SK-N-SH treated with all-trans-retinoic acid at 6 μM for 48 hours (cell line): ENCODE measurements around the gene UBE2H.
A peak's percentile ranks its signal among the peaks of the same experiment; 100 is the strongest.

Experiments
- ATAC-seq: fragments of 200-7000 bp; cut with Tn5 transposase; 3 replicates; pipeline ENCODE4 v1.9.1; 2020; ENCODE audit warnings: mild to moderate bottlenecking, moderate library complexity
- ARNTL ChIP-seq: fragments of 450-650 bp; formaldehyde crosslinking; IDR thresholded peaks from 2 replicates; pipeline ENCODE4 v1.5.0; 2020; ENCODE audit warnings: low read depth, mild to moderate bottlenecking, moderate library complexity, borderline replicate concordance
- BACH2 ChIP-seq: fragments of 250-450 bp; sonication (Bioruptor Pico); IDR thresholded peaks from 2 replicates; pipeline ENCODE4 v1.9.0; 2021; ENCODE audit warnings: mild to moderate bottlenecking, borderline replicate concordance
- CREB5 ChIP-seq: fragments of 250-450 bp; sonication (Bioruptor Pico); IDR thresholded peaks from 2 replicates; pipeline ENCODE4 v1.5.1; 2020; ENCODE audit warnings: low read depth, mild to moderate bottlenecking, moderate library complexity
- CSRNP3 ChIP-seq: fragments of 250-450 bp; sonication (Bioruptor Pico); IDR thresholded peaks from 2 replicates; pipeline ENCODE4 v1.5.1; 2021; ENCODE audit warnings: mild to moderate bottlenecking, moderate library complexity
- ESRRG ChIP-seq: fragments of 250-450 bp; sonication (Bioruptor Pico); IDR thresholded peaks from 2 replicates; pipeline ENCODE4 v1.6.1; 2021; ENCODE audit warnings: mild to moderate bottlenecking
- GLIS3 ChIP-seq: fragments of 250-450 bp; sonication (Bioruptor Pico); IDR thresholded peaks from 2 replicates; pipeline ENCODE4 v1.5.0; 2020; ENCODE audit warnings: mild to moderate bottlenecking, moderate library complexity
- ISL1 ChIP-seq: fragments of 250-450 bp; sonication (Bioruptor Pico); IDR thresholded peaks from 2 replicates; pipeline ENCODE4 v2.1.2; 2022; ENCODE audit warnings: mild to moderate bottlenecking, moderate library complexity
- OSR1 ChIP-seq: fragments of 250-450 bp; sonication (Bioruptor Pico); IDR thresholded peaks from 2 replicates; pipeline ENCODE4 v1.8.0; 2022; ENCODE audit warnings: moderate library complexity, mild to moderate bottlenecking, inconsistent platforms
- PATZ1 ChIP-seq: fragments of 250-450 bp; sonication (Bioruptor Pico); IDR thresholded peaks from 2 replicates; pipeline ENCODE4 v1.8.0; 2020; ENCODE audit warnings: mild to moderate bottlenecking, moderate library complexity, borderline replicate concordance
- POU6F1 ChIP-seq: fragments of 250-450 bp; sonication (Bioruptor Pico); IDR thresholded peaks from 2 replicates; pipeline ENCODE4 v1.8.0; 2021; ENCODE audit warnings: low read depth, mild to moderate bottlenecking, moderate library complexity, borderline replicate concordance
- RARB ChIP-seq: fragments of 250-450 bp; sonication (Bioruptor Pico); IDR thresholded peaks from 2 replicates; pipeline ENCODE4 v1.8.0; 2021; ENCODE audit warnings: mild to moderate bottlenecking, moderate library complexity
- SNAI2 ChIP-seq: fragments of 250-450 bp; sonication (Bioruptor Pico); IDR thresholded peaks from 2 replicates; pipeline ENCODE4 v1.5.0; 2020; ENCODE audit warnings: mild to moderate bottlenecking, moderate library complexity
- TCF4 ChIP-seq: fragments of 250-450 bp; sonication (Bioruptor Pico); IDR thresholded peaks from 2 replicates; pipeline ENCODE4 v1.8.0; 2021; ENCODE audit warnings: mild to moderate bottlenecking, moderate library complexity, borderline replicate concordance
- TOX ChIP-seq: fragments of 250-450 bp; sonication (Bioruptor Pico); IDR thresholded peaks from 2 replicates; pipeline ENCODE4 v1.8.0; 2021; ENCODE audit warnings: mild to moderate bottlenecking, moderate library complexity, borderline replicate concordance
- TSHZ2 ChIP-seq: fragments of 250-450 bp; sonication (Bioruptor Pico); IDR thresholded peaks from 2 replicates; pipeline ENCODE4 v1.5.0; 2020; ENCODE audit warnings: mild to moderate bottlenecking, moderate library complexity
- ZC3H10 ChIP-seq: fragments of 250-450 bp; sonication (Bioruptor Pico); IDR thresholded peaks from 2 replicates; pipeline ENCODE4 v1.5.1; 2021; ENCODE audit warnings: mild to moderate bottlenecking, moderate library complexity
- ZFP3 ChIP-seq: fragments of 250-450 bp; sonication (Bioruptor Pico); IDR thresholded peaks from 2 replicates; pipeline ENCODE4 v1.5.0; 2020; ENCODE audit warnings: mild to moderate bottlenecking, moderate library complexity
- ZNF565 ChIP-seq: fragments of 450-650 bp; formaldehyde crosslinking; conservative IDR thresholded peaks from 2 replicates; pipeline ENCODE4 v1.5.0; 2020; ENCODE audit warnings: low read depth, mild to moderate bottlenecking, moderate library complexity

The UBE2H gene

GRCh38 chr7:129990403-129991192 lies 37.8 kb upstream of the UBE2H start:
- ATAC-seq: peak; percentile 65
- no peak for TF ChIP-seq ZFP3 (CRISPR knock-in tag)

GRCh38 chr7:129989466-129989865 lies 36.7 kb upstream of the UBE2H start:
- no peak for ATAC-seq

More at GRCh38 chr7:129989466-129989865, 36.7 kb upstream of the UBE2H start:
- no peak for TF ChIP-seq ZC3H10
- no peak for TF ChIP-seq CREB5 (CRISPR knock-in tag)
- no peak for TF ChIP-seq CSRNP3 (CRISPR knock-in tag)
- no peak for TF ChIP-seq ZNF565
- TF ChIP-seq POU6F1: no peak
- no peak for TF ChIP-seq TOX
- TF ChIP-seq RARB: no peak
- no peak for TF ChIP-seq ISL1 (CRISPR knock-in tag)
- no peak for TF ChIP-seq OSR1 (CRISPR knock-in tag)
- no peak for TF ChIP-seq ZFP3 (CRISPR knock-in tag)
- TF ChIP-seq PATZ1 (CRISPR knock-in tag): no peak
- TF ChIP-seq ARNTL: no peak
- no peak for TF ChIP-seq TSHZ2 (CRISPR knock-in tag)
- TF ChIP-seq ESRRG (CRISPR knock-in tag): no peak
- TF ChIP-seq BACH2 (CRISPR knock-in tag): no peak
- TF ChIP-seq TCF4 (CRISPR knock-in tag): no peak
- TF ChIP-seq GLIS3 (CRISPR knock-in tag): no peak
- TF ChIP-seq SNAI2 (CRISPR knock-in tag): no peak
